Activated naive CD8-positive, alpha-beta T cell treated with anti-CD3 and anti-CD28 coated beads for 36 hours (primary cell): ENCODE measurements around the gene TMEM106C. TPM values are rescaled to one million over a fixed set of nuclear protein-coding genes. Genes with fewer than 3 reads are reported as not detected.

Experiments
- DNase-seq: peaks from one replicate; pipeline ENCODE4 v3.0.0; 2021
- H3K27ac Mint-ChIP-seq: one replicate; pipeline ENCODE4 v1.8.0; 2022; ENCODE audit warnings: mild to moderate bottlenecking, moderate library complexity, mixed read lengths
- H3K27me3 Mint-ChIP-seq: one replicate; pipeline ENCODE4 v1.8.0; 2022; ENCODE audit warnings: mild to moderate bottlenecking, mixed read lengths
- H3K36me3 Mint-ChIP-seq: one replicate; pipeline ENCODE4 v1.8.0; 2021; ENCODE audit warnings: mild to moderate bottlenecking, mixed read lengths
- H3K4me1 Mint-ChIP-seq: one replicate; pipeline ENCODE4 v1.8.0; 2021; ENCODE audit warnings: mixed read lengths
- H3K4me3 Mint-ChIP-seq: one replicate; pipeline ENCODE4 v1.8.0; 2022; ENCODE audit warnings: mild to moderate bottlenecking, moderate library complexity, mixed read lengths
- H3K9me3 Mint-ChIP-seq: one replicate; pipeline ENCODE4 v1.8.0; 2022; ENCODE audit warnings: mixed read lengths
- total RNA-seq, 2 experiments: library from RNA; stranded (reverse); gene quantifications; one replicate each; pipeline ENCODE4 v1.2.3, GENCODE V29; 2021

TMEM106C gene
- total RNA-seq, 2 experiments from 2014 or later, result 158 to 168 TPM

GRCh38 chr12:48005001-48005749 lies 41.8 kb downstream of the TMEM106C start:
- no peak overlapping the region for H3K27ac Mint-ChIP-seq
- H3K9me3 Mint-ChIP-seq, result no peaks in the 10 kb centered on the region
- no peak for DNase-seq
- H3K4me1 Mint-ChIP-seq, result peaks cover 32% of the 10 kb centered on the region
- no peaks in the 10 kb centered on the region for H3K36me3 Mint-ChIP-seq
- H3K27me3 Mint-ChIP-seq, result peaks cover 94% of the 10 kb centered on the region
- no peak overlapping the region for H3K4me3 Mint-ChIP-seq

- Mint-ChIP-seq H3K27ac (no peak overlapping the region), H3K4me3 (no peak overlapping the region), H3K9me3 (no peaks in the 10 kb centered on the region), H3K4me1 (peaks cover 32% of the 10 kb centered on the region), H3K36me3 (no peaks in the 10 kb centered on the region), H3K27me3 (peaks cover 92% of the 10 kb centered on the region)
- DNase-seq, result no peak
These were observed 42.3 kb downstream of the TMEM106C start for GRCh38 chr12:48005750-48006021.

GRCh38 chr12:48007206-48007605 lies 43.8 kb downstream of the TMEM106C start:
- Mint-ChIP-seq H3K4me3 (no peak overlapping the region), H3K27me3 (peaks cover 82% of the 10 kb centered on the region), H3K27ac (no peak overlapping the region), H3K9me3 (no peaks in the 10 kb centered on the region), H3K4me1 (peaks cover 20% of the 10 kb centered on the region), H3K36me3 (no peaks in the 10 kb centered on the region)
- no peak for DNase-seq

GRCh38 chr12:48008349-48008748 lies 45.0 kb downstream of the TMEM106C start:
- peaks cover 8% of the 10 kb centered on the region for H3K4me1 Mint-ChIP-seq
- H3K27ac Mint-ChIP-seq, result no peak overlapping the region
- H3K27me3 Mint-ChIP-seq, result peaks cover 72% of the 10 kb centered on the region
- DNase-seq, result no peak
- H3K4me3 Mint-ChIP-seq, result no peak overlapping the region
- no peaks in the 10 kb centered on the region for H3K36me3 Mint-ChIP-seq
- no peaks in the 10 kb centered on the region for H3K9me3 Mint-ChIP-seq

- H3K36me3 Mint-ChIP-seq, result no peaks in the 10 kb centered on the region
- H3K4me3 Mint-ChIP-seq, result no peak overlapping the region
- no peak for DNase-seq
- H3K4me1 Mint-ChIP-seq, result peaks cover 4% of the 10 kb centered on the region
- H3K27me3 Mint-ChIP-seq, result peaks cover 69% of the 10 kb centered on the region
- no peak overlapping the region for H3K27ac Mint-ChIP-seq
- no peaks in the 10 kb centered on the region for H3K9me3 Mint-ChIP-seq
These were observed 45.6 kb downstream of the TMEM106C start for GRCh38 chr12:48008950-48009349.

GRCh38 chr12:48009471-48009870 lies 46.1 kb downstream of the TMEM106C start:
- no peaks in the 10 kb centered on the region for H3K36me3 Mint-ChIP-seq
- H3K9me3 Mint-ChIP-seq, result no peaks in the 10 kb centered on the region
- no peak for DNase-seq
- H3K4me1 Mint-ChIP-seq, result peaks cover 2% of the 10 kb centered on the region
- no peak overlapping the region for H3K4me3 Mint-ChIP-seq
- H3K27me3 Mint-ChIP-seq, result peaks cover 66% of the 10 kb centered on the region
- H3K27ac Mint-ChIP-seq, result no peak overlapping the region

- Mint-ChIP-seq H3K36me3 (no peaks in the 10 kb centered on the region), H3K27ac (no peak overlapping the region), H3K27me3 (peaks cover 58% of the 10 kb centered on the region), H3K4me3 (no peak overlapping the region), H3K4me1 (peaks cover under 1% of the 10 kb centered on the region), H3K9me3 (no peaks in the 10 kb centered on the region)
- no peak for DNase-seq
These were observed 47.1 kb downstream of the TMEM106C start for GRCh38 chr12:48010366-48010970.

GRCh38 chr12:48012070-48012469 lies 48.7 kb downstream of the TMEM106C start:
- no peaks in the 10 kb centered on the region for H3K36me3 Mint-ChIP-seq
- H3K27me3 Mint-ChIP-seq, result peaks cover 50% of the 10 kb centered on the region
- no peak for DNase-seq
- no peak overlapping the region for H3K4me3 Mint-ChIP-seq
- no peaks in the 10 kb centered on the region for H3K4me1 Mint-ChIP-seq
- H3K27ac Mint-ChIP-seq, result no peak overlapping the region
- no peaks in the 10 kb centered on the region for H3K9me3 Mint-ChIP-seq

- DNase-seq, result no peak
- H3K4me3 Mint-ChIP-seq, result no peak overlapping the region
- H3K9me3 Mint-ChIP-seq, result no peaks in the 10 kb centered on the region
- H3K27me3 Mint-ChIP-seq, result peaks cover 45% of the 10 kb centered on the region
- H3K4me1 Mint-ChIP-seq, result no peaks in the 10 kb centered on the region
- H3K27ac Mint-ChIP-seq, result no peak overlapping the region
- no peaks in the 10 kb centered on the region for H3K36me3 Mint-ChIP-seq
These were observed 49.9 kb downstream of the TMEM106C start for GRCh38 chr12:48013287-48013686.

- no peak overlapping the region for H3K27ac Mint-ChIP-seq
- no peaks in the 10 kb centered on the region for H3K4me1 Mint-ChIP-seq
- H3K4me3 Mint-ChIP-seq, result no peak overlapping the region
- H3K36me3 Mint-ChIP-seq, result no peaks in the 10 kb centered on the region
- H3K9me3 Mint-ChIP-seq, result no peaks in the 10 kb centered on the region
- DNase-seq, result no peak
- H3K27me3 Mint-ChIP-seq, result peaks cover 35% of the 10 kb centered on the region
These were observed 51.7 kb downstream of the TMEM106C start for GRCh38 chr12:48015129-48015528.

GRCh38 chr12:48015954-48016353 lies 52.6 kb downstream of the TMEM106C start:
- Mint-ChIP-seq H3K4me3 (no peak overlapping the region), H3K36me3 (no peaks in the 10 kb centered on the region), H3K4me1 (no peaks in the 10 kb centered on the region), H3K27ac (no peak overlapping the region), H3K9me3 (no peaks in the 10 kb centered on the region), H3K27me3 (peaks cover 31% of the 10 kb centered on the region)
- DNase-seq, result no peak

GRCh38 chr12:48016373-48017020 lies 53.1 kb downstream of the TMEM106C start:
- Mint-ChIP-seq H3K4me1 (no peaks in the 10 kb centered on the region), H3K4me3 (no peak overlapping the region), H3K9me3 (no peaks in the 10 kb centered on the region), H3K36me3 (no peaks in the 10 kb centered on the region), H3K27ac (no peak overlapping the region), H3K27me3 (peaks cover 35% of the 10 kb centered on the region)
- no peak for DNase-seq

GRCh38 chr12:48017496-48017895 lies 54.1 kb downstream of the TMEM106C start:
- Mint-ChIP-seq H3K27me3 (peaks cover 38% of the 10 kb centered on the region), H3K4me1 (no peaks in the 10 kb centered on the region), H3K4me3 (no peak overlapping the region), H3K36me3 (no peaks in the 10 kb centered on the region), H3K27ac (no peak overlapping the region), H3K9me3 (no peaks in the 10 kb centered on the region)
- no peak for DNase-seq

GRCh38 chr12:48017921-48018617 lies 54.7 kb downstream of the TMEM106C start:
- Mint-ChIP-seq H3K27ac (no peak overlapping the region), H3K9me3 (no peaks in the 10 kb centered on the region), H3K36me3 (no peaks in the 10 kb centered on the region), H3K27me3 (peaks cover 38% of the 10 kb centered on the region), H3K4me3 (no peak overlapping the region), H3K4me1 (no peaks in the 10 kb centered on the region)
- DNase-seq, result no peak
